Thymus (tissue), 11 donors: ENCODE results near the gene CLSTN2. TPM values are rescaled to one million over a fixed set of nuclear protein-coding genes. Genes with fewer than 3 reads are reported as not detected.
A peak's percentile ranks its signal among the peaks of the same experiment; 100 is the strongest.

ENCODE experiments used
- DNase-seq, 9 donors: peaks; one replicate each; pipeline ENCODE4 v3.0.0-alpha.2; 2013; ENCODE audit warnings: low spot score in 9 of 9, low read depth in 6 of 9, missing footprints in 1 of 9
- H3K27ac ChIP-seq, 2 donors: one replicate each; pipeline ENCODE4 v1.5.1; 2013; ENCODE audit warnings: control low read depth in 1 of 2, low read depth in 1 of 2, low read length in 1 of 2, mild to moderate bottlenecking in 1 of 2, moderate library complexity in 1 of 2
- H3K27me3 ChIP-seq, 2 donors: one replicate each; pipeline ENCODE4 v1.5.1; 2013; ENCODE audit warnings: low read length in 1 of 2; ENCODE audit not compliant: control insufficient read depth in 2 of 2, insufficient read depth in 1 of 2
- H3K36me3 ChIP-seq, 2 donors: one replicate each; pipeline ENCODE4 v1.5.1; 2013; ENCODE audit warnings: low read length in 1 of 2, mild to moderate bottlenecking in 1 of 2, moderate library complexity in 1 of 2; ENCODE audit not compliant: control insufficient read depth in 2 of 2, insufficient read depth in 2 of 2
- H3K4me1 ChIP-seq, 2 donors: one replicate each; pipeline ENCODE4 v1.5.1; 2013; ENCODE audit warnings: low read length in 2 of 2; ENCODE audit not compliant: control insufficient read depth in 2 of 2, insufficient read depth in 2 of 2
- H3K4me3 ChIP-seq, 2 donors: one replicate each; pipeline ENCODE4 v1.5.1; 2013; ENCODE audit warnings: low read length in 2 of 2, control low read depth in 1 of 2, mild to moderate bottlenecking in 1 of 2
- H3K9me3 ChIP-seq, 2 donors: one replicate each; pipeline ENCODE4 v1.5.1; 2013; ENCODE audit warnings: low read length in 1 of 2, mild to moderate bottlenecking in 1 of 2; ENCODE audit not compliant: control insufficient read depth in 2 of 2, insufficient read depth in 1 of 2
- WGBS: extraction: QIAGEN DNeasy Blood & Tissue Kit; methylation state at CpG from one replicate; pipeline ENCODE4 v1.1.7; 2013; 5-methylcytosine and 5-hydroxymethylcytosine counted together
- polyA plus RNA-seq: library from polyadenylated mRNA; stranded (reverse); fragments of 200-250 nt; gene quantifications from one replicate; pipeline ENCODE4 v1.2.3, GENCODE V29; 2013
- total RNA-seq: library from RNA; stranded (reverse); fragments of 120-200 nt; gene quantifications from one replicate; pipeline ENCODE4 v1.2.4, GENCODE V29; 2013
- donor health status: healthy.

The CLSTN2 gene
- total and polyA plus RNA-seq, 2 donors = 0.25 to 0.61 TPM

- H3K9me3 ChIP-seq = no peaks in the 10 kb centered on the region
- H3K27me3 ChIP-seq = no peaks in the 10 kb centered on the region
- WGBS = 78% methylated on average over 3 of the region's 3 CpGs
Observed at GRCh38 chr3:140088058-140088457, 153.1 kb downstream of the CLSTN2 start.

DNA sequence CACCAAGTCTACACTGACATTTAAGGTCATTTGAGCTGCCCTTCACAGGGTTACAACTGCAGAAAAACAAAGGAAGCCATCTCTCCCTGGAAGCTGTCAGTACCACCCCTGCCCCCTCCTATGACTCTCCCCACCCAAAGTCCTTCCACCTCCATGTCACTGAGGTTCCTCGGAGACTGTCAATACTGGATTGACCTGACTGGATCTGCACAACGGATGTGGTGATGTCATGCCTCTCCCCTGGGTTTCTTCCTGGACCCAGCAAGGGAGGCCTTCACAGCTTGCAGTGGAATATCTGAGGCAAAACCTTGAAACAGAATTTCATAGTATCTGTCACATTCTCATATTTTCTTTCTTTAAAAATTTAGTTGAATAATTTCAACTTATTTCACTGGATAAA lies 153.5 kb downstream of the CLSTN2 start:
- H3K4me3 ChIP-seq = no peak overlapping the region
- H3K27me3 ChIP-seq = no peaks in the 10 kb centered on the region
- H3K36me3 ChIP-seq = no peaks in the 10 kb centered on the region
- H3K27ac ChIP-seq = no peak overlapping the region
- no peak for DNase-seq
- 81% methylated on average over 2 of the region's 2 CpGs for WGBS
- no peaks in the 10 kb centered on the region for H3K4me1 ChIP-seq
- no peaks in the 10 kb centered on the region for H3K9me3 ChIP-seq

More at GRCh38 chr3:140088058-140088457, 153.1 kb downstream of the CLSTN2 start:
- DNase-seq = no peak
- H3K4me1 ChIP-seq = no peaks in the 10 kb centered on the region
- H3K36me3 ChIP-seq = no peaks in the 10 kb centered on the region
- H3K4me3 ChIP-seq = no peak overlapping the region
- no peak overlapping the region for H3K27ac ChIP-seq

DNA sequence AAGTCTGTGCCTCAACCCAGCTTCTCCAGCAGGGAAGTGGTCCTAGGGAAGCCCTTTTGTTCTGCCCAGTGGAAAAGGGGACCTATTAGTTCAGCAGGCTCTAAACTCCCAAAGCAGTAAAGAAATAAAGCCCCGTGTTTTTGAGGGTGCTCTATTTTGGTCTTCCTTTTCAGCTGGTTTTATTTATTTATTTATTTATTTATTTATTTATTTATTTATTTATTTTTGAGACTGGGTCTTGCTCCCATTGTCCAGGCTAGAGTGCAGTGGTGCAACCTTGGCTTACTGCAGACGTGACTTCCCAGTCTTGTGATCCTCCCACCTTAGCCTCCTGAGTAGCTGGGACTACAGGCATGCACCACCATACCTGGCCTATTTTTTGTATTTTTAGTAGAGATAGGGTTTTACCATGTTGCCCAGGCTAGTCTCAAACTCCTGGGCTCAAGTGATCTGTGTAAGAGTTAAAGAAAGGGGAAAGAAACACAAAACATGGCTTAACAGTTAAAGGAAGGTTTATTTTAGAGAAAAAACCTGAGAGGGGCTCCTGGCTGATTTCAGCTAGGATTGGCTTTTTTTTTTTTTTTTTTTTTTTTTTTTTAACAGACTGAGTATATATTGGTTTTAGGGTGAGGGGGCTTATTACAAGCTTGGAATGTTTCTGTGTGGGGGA lies 154.6 kb downstream of the CLSTN2 start:
- no peak for DNase-seq
- WGBS = 96% methylated on average over 2 of the region's 2 CpGs
- Histone ChIP-seq H3K9me3 (no peaks in the 10 kb centered on the region), H3K27me3 (no peaks in the 10 kb centered on the region), H3K36me3 (no peaks in the 10 kb centered on the region), H3K4me1 (no peaks in the 10 kb centered on the region), H3K27ac (no peak overlapping the region), H3K4me3 (no peak overlapping the region)

DNA sequence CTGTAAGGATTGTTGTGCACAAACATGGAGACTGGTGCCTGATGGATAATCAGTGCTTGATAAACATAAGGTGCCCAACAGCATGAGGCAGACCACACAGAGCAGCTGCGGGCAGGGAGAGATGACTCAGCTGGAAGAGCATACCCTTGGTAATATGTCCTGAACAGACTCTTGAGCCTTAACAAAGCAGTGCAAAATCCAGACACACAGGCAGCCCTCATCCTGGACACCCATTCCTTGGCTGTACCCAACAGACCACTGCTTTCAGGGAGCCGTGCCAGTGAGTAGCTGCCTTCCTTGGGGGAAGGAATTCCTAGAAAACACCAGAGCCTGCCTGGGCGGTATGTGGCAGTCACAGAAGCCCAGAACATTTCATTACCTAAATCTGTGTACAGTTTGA lies 156.2 kb downstream of the CLSTN2 start:
- no peaks in the 10 kb centered on the region for H3K27me3 ChIP-seq
- H3K36me3 ChIP-seq = no peaks in the 10 kb centered on the region
- no peak for DNase-seq
- H3K4me1 ChIP-seq = no peaks in the 10 kb centered on the region
- no peak overlapping the region for H3K4me3 ChIP-seq
- WGBS = 93% methylated on average over 3 of the region's 3 CpGs
- H3K9me3 ChIP-seq = no peaks in the 10 kb centered on the region
- H3K27ac ChIP-seq = no peak overlapping the region

- Histone ChIP-seq H3K36me3 (no peaks in the 10 kb centered on the region), H3K4me1 (no peaks in the 10 kb centered on the region), H3K27me3 (no peaks in the 10 kb centered on the region), H3K27ac (no peak overlapping the region), H3K9me3 (no peaks in the 10 kb centered on the region), H3K4me3 (no peak overlapping the region)
- no peak for DNase-seq
- 79% methylated on average over 8 of the region's 8 CpGs for WGBS
Observed at GRCh38 chr3:140092848-140093536, 158.0 kb downstream of the CLSTN2 start.

DNA sequence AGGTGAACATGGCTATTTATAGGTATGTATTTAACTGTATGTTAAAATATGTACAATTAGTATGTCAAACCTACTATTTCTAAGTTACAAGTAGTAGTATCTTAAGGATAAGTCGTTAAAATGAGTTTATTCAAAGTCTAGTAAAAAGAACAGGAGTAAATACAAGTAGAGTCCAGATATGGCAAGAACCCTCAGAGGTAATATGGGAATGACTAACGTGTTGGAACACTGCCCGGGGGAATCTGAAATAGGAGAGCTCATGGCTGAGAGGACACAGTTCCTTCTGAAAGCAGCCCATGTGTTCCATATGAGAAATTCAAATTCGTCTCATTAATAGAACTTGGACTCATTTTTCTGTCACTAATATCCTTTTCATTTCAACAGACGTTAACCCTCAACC lies 158.8 kb downstream of the CLSTN2 start:
- Histone ChIP-seq H3K27ac (no peak overlapping the region), H3K4me1 (no peaks in the 10 kb centered on the region), H3K27me3 (no peaks in the 10 kb centered on the region), H3K4me3 (no peak overlapping the region), H3K36me3 (no peaks in the 10 kb centered on the region), H3K9me3 (no peaks in the 10 kb centered on the region)
- WGBS = 85% methylated on average over 5 of the region's 5 CpGs
- peak in 4 of 9 donors; percentile 1 to 21 (median 4) for DNase-seq

- 92% methylated on average over 1 of the region's 1 CpG for WGBS
- H3K27me3 ChIP-seq = no peaks in the 10 kb centered on the region
- H3K4me3 ChIP-seq = no peak overlapping the region
- DNase-seq = no peak
- no peak overlapping the region for H3K27ac ChIP-seq
- no peaks in the 10 kb centered on the region for H3K4me1 ChIP-seq
- H3K9me3 ChIP-seq = no peaks in the 10 kb centered on the region
- no peaks in the 10 kb centered on the region for H3K36me3 ChIP-seq
Observed at GRCh38 chr3:140094487-140094886, 159.5 kb downstream of the CLSTN2 start.

- H3K27ac ChIP-seq = no peak overlapping the region
- DNase-seq = no peak
- no peaks in the 10 kb centered on the region for H3K9me3 ChIP-seq
- no peaks in the 10 kb centered on the region for H3K36me3 ChIP-seq
- H3K4me1 ChIP-seq = no peaks in the 10 kb centered on the region
- no peak overlapping the region for H3K4me3 ChIP-seq
- no peaks in the 10 kb centered on the region for H3K27me3 ChIP-seq
- 86% methylated on average over 3 of the region's 3 CpGs for WGBS
Observed at GRCh38 chr3:140096037-140096436, 161.1 kb downstream of the CLSTN2 start.

GRCh38 chr3:140097874-140098635 lies 163.1 kb downstream of the CLSTN2 start:
- Histone ChIP-seq H3K4me3 (no peak overlapping the region), H3K4me1 (no peaks in the 10 kb centered on the region), H3K27me3 (no peaks in the 10 kb centered on the region), H3K9me3 (no peaks in the 10 kb centered on the region), H3K36me3 (no peaks in the 10 kb centered on the region), H3K27ac (no peak overlapping the region)
- DNase-seq = no peak
- 89% methylated on average over 3 of the region's 3 CpGs for WGBS
